Activated CD4-positive, alpha-beta T cell treated with anti-CD3 and anti-CD28 coated beads, Interleukin-2, amount 50 U/mL, for 48 hours (primary cell): ENCODE data around the gene CEACAM21.

Experiments
- DNase-seq, 2 experiments: peaks; one replicate each; pipeline ENCODE4 v3.0.0-alpha.2; 2020

The CEACAM21 gene

DNA sequence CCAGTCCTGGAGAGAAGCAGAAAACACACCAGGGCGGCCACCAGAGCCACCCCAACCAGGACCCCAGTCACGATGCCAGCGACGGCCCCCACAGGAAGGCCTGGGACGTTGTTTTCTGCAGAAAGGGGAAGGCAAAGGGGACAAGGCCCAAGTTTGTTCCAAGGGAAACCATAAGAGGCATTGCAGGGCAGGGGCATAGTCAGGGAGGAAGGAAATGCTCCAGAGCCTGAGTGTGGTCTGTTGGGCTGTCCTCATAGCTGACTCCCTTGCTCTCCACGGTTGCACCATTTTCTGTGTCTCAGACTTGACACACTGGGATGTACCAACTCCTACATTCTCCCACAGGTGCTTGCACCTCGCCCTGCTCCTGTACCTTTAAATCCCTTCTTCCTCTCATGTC is 45.7 kb downstream of the CEACAM21 start:
- no peak for DNase-seq

DNA sequence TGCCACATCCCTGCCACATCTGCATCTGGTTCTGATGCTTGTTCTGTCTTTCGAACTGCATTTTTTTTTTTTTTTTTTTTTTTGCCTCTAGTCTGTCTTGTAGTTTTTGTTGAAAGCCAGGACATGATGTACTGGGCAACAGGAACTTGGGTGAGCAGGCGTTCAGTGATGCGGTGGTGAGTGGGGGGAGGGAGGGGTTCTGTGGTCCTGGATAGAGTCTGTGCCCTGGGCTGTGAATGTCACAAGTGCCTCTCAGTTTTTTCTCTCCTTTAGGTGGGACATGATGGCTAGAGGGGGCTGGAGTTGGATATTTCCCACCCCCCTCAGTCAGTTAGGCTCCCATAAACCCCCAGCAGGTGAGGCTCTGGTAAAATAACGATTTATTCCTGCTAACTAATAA is 47.4 kb downstream of the CEACAM21 start:
- DNase-seq: no peak

DNA sequence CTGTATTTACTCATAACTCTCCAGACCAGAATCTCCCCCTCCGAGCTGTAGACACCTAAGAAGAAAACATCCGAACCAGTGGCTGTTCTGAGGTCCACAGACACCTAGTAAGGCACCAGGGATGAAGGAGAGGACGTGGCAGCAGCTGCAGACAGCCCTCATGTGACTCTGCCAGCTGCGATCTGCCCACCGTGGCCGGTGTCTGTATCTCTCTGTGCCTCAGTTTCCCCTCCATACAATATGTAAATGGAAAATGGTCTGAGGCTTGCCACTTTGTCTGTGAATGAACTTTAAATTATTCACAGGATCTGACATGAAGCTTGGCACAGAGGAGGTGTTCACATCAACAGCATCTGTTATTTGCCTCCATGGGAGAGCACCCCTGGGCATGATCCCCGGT is 48.5 kb downstream of the CEACAM21 start:
- DNase-seq: no peak

DNA sequence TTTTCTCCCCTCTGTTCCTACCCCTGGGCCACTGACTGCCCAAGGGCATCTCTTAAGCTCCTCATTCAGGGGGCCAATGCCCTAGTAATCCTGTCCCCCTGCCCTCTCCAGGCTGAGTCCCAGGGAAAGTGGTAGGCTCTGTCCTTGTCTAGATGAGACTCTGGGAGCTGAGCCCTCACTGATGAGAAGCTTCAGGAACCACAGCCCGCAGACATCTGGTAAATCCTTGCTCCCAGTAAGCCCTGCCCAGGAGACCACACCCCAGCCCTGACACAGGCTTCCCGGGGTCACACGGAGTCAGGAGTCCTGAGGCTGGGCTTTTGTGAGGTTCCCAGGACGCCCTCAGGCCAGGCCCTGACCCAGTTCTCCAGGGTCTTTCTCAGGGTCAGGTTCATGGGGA is 49.0 kb downstream of the CEACAM21 start:
- DNase-seq: no peak

DNA sequence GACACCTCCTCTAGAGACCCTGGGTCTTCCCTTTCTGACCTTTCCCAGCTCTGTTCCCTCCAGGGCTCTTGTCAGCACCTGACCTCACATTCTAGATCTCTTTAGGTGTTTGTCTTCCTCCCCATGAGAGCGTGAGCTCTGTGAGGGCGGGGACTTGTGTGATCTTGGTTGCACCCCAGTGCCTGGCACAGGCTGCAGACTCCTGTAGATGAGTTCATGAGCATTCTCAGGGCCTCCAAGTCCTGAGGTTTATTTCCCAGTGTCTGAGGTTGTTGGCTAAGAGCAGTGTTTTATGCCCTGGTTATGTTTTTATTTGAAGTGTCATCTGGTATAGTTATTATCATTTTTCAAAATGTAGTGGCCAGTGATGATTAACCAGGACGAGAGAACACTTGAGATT is 50.3 kb downstream of the CEACAM21 start:
- no peak for DNase-seq

DNA sequence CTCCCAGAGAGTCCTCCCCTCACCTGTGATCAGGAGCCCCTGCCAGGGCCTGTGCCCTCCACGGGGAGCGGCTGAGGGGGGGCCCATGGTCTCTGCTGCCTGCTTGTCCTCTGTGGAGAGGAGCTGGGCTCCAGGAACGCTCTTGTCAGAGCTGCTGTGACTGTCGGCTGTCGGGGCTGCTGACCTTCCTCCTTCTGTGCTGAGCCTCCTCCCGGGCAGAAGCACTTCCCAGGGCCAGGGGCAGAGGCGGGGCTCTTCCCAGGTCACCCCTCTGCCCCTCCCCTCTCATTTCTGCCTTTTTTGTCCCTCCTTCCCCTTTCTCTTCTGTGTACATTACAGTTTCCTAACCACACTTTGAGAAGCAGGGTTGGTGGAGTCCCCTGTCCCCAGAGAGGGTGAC is 50.9 kb downstream of the CEACAM21 start, which contains the start of gene CEACAM4:
Gene CEACAM4, minus strand, starts transcription at position 198 of the 400 bp plus-strand sequence. Its CDS starts 111 bp downstream, at position 87.
- DNase-seq: no peak

DNA sequence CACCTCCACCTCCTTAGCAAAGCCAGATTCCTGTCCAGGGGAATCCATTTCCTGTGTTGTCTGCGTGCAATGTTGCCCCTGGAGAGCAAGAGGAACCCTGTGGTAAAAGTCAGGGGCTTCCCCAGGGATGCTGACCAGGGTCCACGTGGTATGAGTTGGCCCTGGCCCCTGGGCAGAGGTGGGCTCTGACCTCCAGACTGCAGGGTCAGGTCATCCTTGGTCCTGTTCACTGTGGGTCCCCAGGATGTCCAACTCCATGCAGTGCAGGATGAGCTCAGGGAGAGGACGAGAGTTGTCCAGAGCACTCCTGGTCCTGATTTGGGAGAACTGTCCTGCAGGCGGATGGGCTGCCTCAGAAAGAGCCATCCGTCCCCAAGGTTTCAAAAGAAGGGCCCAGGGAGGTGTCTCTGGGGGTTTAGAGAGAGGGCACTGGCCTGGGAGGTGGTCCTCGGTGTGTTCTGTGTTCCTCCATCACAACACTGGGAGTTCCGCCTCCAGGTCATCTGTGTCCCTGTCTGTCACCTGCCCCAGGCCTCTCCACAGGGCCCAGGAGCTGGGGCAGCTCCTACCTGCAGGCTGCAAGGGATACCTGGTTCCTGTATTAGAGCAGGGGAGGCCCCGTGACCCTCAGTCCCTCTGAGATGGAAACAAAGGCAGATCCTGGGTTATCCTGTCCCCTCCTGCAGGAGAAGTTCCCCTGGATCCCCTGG is 52.2 kb downstream of the CEACAM21 start:
- no peak for DNase-seq
